GM12878 (cell line): ENCODE measurements around the gene RASGRP3.

Experiments
- POLR2A ChIP-seq: IDR thresholded peaks from 2 replicates; pipeline ENCODE4 v1.6.1; 2011; ENCODE audit warnings: low read depth, mild to moderate bottlenecking, low read length
- TF ChIP-seq, protein P1 (sequence below): IDR thresholded peaks from 2 replicates; pipeline ENCODE4 v1.6.1; 2011; ENCODE audit warnings: borderline replicate concordance, low read depth, mild to moderate bottlenecking, moderate library complexity, mixed read lengths, low read length; ENCODE audit not compliant: insufficient read depth; ENCODE audit errors: extremely low read length

DNA sequence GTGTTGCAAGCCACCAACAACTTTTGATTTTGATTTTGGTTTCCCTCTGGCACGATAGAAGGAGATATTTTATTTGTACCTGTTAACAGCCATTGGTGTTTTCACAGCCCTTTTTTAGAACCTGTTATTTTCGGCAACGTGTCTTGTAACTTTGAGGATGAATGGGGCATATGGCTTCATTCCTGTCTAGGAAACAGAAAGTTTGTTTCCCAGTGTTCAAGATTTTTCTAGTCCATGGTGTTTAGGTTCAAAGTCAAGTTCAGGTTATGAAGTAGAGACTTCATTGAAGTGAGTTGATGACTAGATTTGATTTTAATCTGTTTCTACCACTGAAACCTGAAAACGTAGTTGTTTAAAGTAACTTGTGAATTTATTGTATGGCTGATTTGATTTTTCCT, 343 bp downstream of the RASGRP3 start:
- TF ChIP-seq, protein P1, sequence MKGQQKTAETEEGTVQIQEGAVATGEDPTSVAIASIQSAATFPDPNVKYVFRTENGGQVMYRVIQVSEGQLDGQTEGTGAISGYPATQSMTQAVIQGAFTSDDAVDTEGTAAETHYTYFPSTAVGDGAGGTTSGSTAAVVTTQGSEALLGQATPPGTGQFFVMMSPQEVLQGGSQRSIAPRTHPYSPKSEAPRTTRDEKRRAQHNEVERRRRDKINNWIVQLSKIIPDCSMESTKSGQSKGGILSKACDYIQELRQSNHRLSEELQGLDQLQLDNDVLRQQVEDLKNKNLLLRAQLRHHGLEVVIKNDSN: no peak
- TF ChIP-seq POLR2A: no peak
